ENCODE measurements around the gene POU2AF1. TPM values are rescaled to one million over a fixed set of nuclear protein-coding genes. Genes with fewer than 3 reads are reported as not detected.

Gene POU2AF1
- total RNA-seq, 4 donors from 2014 or later, result under 0.01 to 2.9 (median 2.6) TPM; not detected in 1

GRCh38 chr11:111344032-111344431 is 35.0 kb downstream of the POU2AF1 start:
- Histone ChIP-seq H3K4me1 (no peaks in the 10 kb centered on the region), H3K36me3 (no peaks in the 10 kb centered on the region), H3K27ac (peak overlapping the region; percentile 52 to 55), H3K4me3 (no peak overlapping the region), H3K9me3 (no peaks in the 10 kb centered on the region), H3K27me3 (no peaks in the 10 kb centered on the region)
- DNase-seq, result peak; percentile 81
- TF ChIP-seq POLR2A (IDR thresholded peaks at IDR 0.05) (no peak), CTCF (IDR thresholded peaks at IDR 0.05) (peak in 1 of 4 experiments; percentile 5)
- intact Hi-C loops (cut with DNase I; ENCODE audit: low total_unique reads), result no loop called here

- intact Hi-C loops (cut with DNase I; ENCODE audit: low total_unique reads), result no loop called here
- DNase-seq, result no peak
- no peaks in the 10 kb centered on the region for H3K27me3 ChIP-seq
- no peaks in the 10 kb centered on the region for H3K36me3 ChIP-seq
- H3K27ac ChIP-seq, result no peak overlapping the region
- no peak for TF ChIP-seq CTCF (IDR thresholded peaks at IDR 0.05)
- no peak for TF ChIP-seq POLR2A (IDR thresholded peaks at IDR 0.05)
- H3K4me1 ChIP-seq, result no peaks in the 10 kb centered on the region
- H3K4me3 ChIP-seq, result no peak overlapping the region
- no peaks in the 10 kb centered on the region for H3K9me3 ChIP-seq
Observed at GRCh38 chr11:111342329-111342728, 36.7 kb downstream of the POU2AF1 start.

- no peak overlapping the region for H3K4me3 ChIP-seq
- DNase-seq, result no peak
- no peaks in the 10 kb centered on the region for H3K9me3 ChIP-seq
- H3K27ac ChIP-seq, result no peak overlapping the region
- intact Hi-C loops (cut with DNase I; ENCODE audit: low total_unique reads), result no loop called here
- H3K4me1 ChIP-seq, result no peaks in the 10 kb centered on the region
- TF ChIP-seq CTCF (IDR thresholded peaks at IDR 0.05) (no peak), POLR2A (IDR thresholded peaks at IDR 0.05) (no peak)
- no peaks in the 10 kb centered on the region for H3K27me3 ChIP-seq
- no peaks in the 10 kb centered on the region for H3K36me3 ChIP-seq
Observed at GRCh38 chr11:111339758-111340388, 39.2 kb downstream of the POU2AF1 start.

- H3K9me3 ChIP-seq, result no peaks in the 10 kb centered on the region
Observed at GRCh38 chr11:111336582-111337256, 42.4 kb downstream of the POU2AF1 start.

More at GRCh38 chr11:111336582-111337256, 42.4 kb downstream of the POU2AF1 start:
- no peak overlapping the region for H3K27ac ChIP-seq
- H3K4me1 ChIP-seq, result peaks cover 0 to 4% of the 10 kb centered on the region in 2 donors
- H3K4me3 ChIP-seq, result no peak overlapping the region
- TF ChIP-seq POLR2A (IDR thresholded peaks at IDR 0.05) (no peak), CTCF (IDR thresholded peaks at IDR 0.05) (no peak)
- no peak for DNase-seq
- no peaks in the 10 kb centered on the region for H3K36me3 ChIP-seq
- no peaks in the 10 kb centered on the region for H3K27me3 ChIP-seq
- intact Hi-C loops (cut with DNase I; ENCODE audit: low total_unique reads), result no loop called here
